GM10847 (cell line): ENCODE data around the gene NAT10.

Source experiments
- POLR2A ChIP-seq: IDR thresholded peaks from 2 replicates; pipeline ENCODE4 v1.6.1; 2011; ENCODE audit not compliant: insufficient read length; ENCODE audit errors: extremely low read depth

NAT10 gene

GRCh38 chr11:34184505-34185015 is 79.1 kb downstream of the NAT10 start:
- TF ChIP-seq POLR2A, result no peak

DNA sequence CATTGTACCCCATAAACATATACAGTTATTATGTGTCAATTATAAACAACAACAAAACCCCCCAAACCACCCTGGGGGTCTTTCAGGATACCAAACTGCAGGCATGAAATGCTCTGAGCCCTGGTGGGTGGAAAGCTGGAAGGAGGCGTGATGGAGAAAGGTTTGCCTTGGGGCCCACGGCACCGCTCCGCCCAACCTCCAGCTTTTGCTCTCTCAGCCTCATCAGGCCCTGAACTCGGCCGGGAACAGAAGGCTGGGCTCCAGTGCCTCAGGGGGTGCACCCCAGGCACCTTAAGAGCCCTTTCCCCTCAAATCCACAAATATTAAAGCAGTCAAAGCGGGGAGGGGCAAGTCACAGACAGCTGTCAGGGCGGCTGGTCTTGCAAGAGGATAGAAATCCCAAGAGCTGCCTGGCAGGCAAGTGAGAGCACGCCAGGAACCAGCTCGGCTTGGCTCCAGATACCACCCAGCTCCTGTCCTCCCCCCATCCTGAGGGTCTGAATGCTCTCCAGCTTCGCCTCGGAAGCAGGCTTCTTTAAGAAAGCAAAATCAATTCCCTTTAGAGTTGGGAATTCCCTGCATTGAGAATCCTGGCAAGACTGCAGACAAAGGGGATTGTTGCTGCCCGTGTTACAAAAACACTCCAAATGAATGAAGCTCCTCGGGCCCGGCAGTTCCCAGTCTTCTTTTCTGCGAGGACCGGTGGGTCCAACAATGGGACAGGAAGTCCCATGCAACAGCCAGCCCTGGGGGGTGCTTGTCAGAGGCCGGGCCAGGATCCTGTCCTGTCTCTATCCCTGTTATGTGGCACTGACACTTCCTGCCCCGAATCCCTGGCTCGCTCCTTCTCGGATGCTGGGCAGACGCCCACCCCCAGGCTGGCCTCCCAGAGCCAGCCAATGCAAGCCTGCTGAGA is 80.8 kb downstream of the NAT10 start:
- no peak for TF ChIP-seq POLR2A

- no peak for TF ChIP-seq POLR2A
Measured at GRCh38 chr11:34188181-34188580, 82.8 kb downstream of the NAT10 start.

GRCh38 chr11:34189191-34189590 is 83.8 kb downstream of the NAT10 start:
- TF ChIP-seq POLR2A, result no peak

DNA sequence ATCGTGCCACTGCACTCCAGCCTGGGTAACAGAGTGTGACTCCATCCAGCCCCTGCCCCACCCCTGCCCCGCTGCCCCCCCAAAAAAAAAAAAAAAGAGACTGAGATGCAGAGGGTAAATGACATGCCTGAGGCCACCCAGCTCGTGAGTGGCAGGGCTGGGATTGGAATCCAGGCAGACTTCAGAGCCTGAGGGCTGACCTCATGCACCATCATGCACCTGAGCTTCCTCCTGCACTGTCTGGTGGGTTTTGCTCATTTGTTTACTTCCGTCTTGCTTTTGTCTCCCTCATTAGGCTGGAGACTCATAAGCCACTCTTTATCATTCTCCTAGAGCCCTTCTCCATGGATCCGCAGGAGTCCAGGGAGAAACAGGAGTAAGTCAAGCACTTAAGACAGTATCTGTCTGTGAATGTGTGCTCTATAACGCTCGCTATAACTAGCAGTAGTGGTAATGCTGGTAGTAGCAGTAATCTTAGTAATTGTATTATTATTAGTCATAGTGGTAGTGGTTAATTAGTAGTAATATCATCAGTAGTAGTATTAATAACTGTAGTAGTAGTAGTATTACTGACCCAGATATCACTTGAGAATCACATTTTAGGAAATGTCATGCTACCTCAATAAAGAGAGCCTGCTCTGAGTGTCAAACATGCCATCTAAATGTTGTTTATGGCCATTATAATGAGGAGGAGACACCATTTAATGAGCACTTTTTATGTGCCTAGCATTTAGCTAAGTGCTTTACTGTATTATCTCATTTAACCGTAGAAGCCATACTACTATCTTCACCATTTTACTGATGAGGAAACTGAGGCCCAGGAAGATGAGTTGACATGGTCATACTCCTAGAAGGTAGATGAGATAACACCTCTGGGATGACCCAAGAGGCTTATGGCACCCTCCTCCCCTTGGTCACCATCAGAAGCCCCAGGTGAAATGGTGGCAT is 85.0 kb downstream of the NAT10 start:
- TF ChIP-seq POLR2A, result no peak

DNA sequence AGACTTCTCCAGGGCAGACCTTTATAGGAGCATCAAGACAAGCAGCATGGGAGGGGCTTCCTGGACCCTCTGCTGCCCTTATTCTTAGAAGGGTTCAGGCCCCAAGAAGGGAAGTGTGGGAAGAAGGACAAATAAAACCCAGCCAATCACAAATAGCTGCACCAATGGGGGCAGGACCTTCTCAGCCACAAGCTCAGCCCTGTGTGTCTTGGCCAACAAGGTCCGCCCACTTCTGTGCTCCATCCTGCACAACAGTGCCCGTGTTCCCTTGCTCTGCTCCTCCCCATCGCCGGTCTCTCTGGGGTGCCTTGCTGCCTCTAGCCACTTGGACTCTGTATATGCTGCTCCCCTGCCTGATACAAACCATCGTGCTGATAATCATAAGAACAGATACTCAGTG is 86.1 kb downstream of the NAT10 start:
- TF ChIP-seq POLR2A, result no peak

- no peak for TF ChIP-seq POLR2A
Measured at GRCh38 chr11:34192481-34193401, 87.3 kb downstream of the NAT10 start.

DNA sequence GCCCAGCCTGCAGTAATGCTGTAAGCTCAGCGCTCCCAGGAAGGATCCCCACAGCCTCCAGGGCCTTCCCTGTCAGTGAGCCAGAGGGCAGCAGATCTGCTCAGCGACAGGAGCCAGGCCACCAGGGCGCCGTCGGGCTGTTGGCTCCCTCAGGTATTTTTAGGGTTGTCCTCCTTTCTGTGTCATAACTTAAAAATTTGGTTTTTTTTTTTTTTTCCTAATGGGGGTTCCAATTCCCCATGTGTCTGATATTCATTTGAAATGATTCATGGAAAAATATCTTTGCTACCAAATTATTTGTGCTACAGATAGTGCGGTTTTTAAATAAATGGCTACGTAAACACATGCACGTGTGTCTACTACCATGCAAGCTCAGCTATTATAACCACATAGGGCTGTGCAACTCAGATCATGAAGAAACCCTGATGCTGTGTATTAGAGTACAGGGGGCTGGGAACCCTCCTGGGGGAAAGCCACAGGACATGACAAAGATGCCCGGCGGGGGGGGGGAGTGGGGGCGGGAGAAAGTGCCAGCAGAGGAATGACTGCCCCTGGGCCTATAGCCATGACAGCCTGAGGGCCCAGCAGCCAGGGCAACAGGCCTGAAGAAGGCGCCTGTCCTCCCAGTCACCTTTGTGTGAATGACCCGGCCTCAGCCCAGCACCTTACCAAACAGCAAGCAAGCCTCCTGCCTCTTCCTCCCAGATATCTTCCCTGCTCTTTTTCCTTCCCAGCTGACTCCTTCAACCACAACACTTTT is 89.3 kb downstream of the NAT10 start:
- TF ChIP-seq POLR2A, result no peak
